ENCODE results near the gene PPIL1. TPM values are rescaled to one million over a fixed set of nuclear protein-coding genes. Genes with fewer than 3 reads are reported as not detected.

PPIL1 gene
- total and polyA plus RNA-seq, 2 experiments from 2014 or later = 51.7 to 53.0 TPM

GRCh38 chr6:36888654-36889481 is 14.3 kb upstream of the PPIL1 start:
- H3K4me1 ChIP-seq (ENCODE audit: insufficient read depth) = peaks cover 7% of the 10 kb centered on the region
- TF ChIP-seq CTCF (IDR thresholded peaks at IDR 0.05; ENCODE audit: poor library complexity) (no peak), EZH2 (IDR thresholded peaks at IDR 0.05; ENCODE audit: borderline replicate concordance) (no peak), EZH2phosphoT487 (IDR thresholded peaks at IDR 0.05; ENCODE audit: low read depth, severe bottlenecking, unreplicated experiment) (no peak)

GRCh38 chr6:36888115-36888643 is 13.6 kb upstream of the PPIL1 start:
- no peak overlapping the region for H3K27ac ChIP-seq
- no peaks in the 10 kb centered on the region for H3K27me3 ChIP-seq
- H3K9me2 ChIP-seq (replicated peaks; ENCODE audit: insufficient read depth) = no peaks in the 10 kb centered on the region
- H3K4me1 ChIP-seq (ENCODE audit: insufficient read depth) = peaks cover 7% of the 10 kb centered on the region
- H4K20me1 ChIP-seq (ENCODE audit: insufficient read depth, poor library complexity, severe bottlenecking) = no peaks in the 10 kb centered on the region
- no peak overlapping the region for H3K4me3 ChIP-seq
- no peaks in the 10 kb centered on the region for H3K36me3 ChIP-seq (replicated peaks; ENCODE audit: insufficient read depth, low read depth)
- H3K79me2 ChIP-seq = peaks cover 58% of the 10 kb centered on the region
- no peaks in the 10 kb centered on the region for H3K9me3 ChIP-seq (ENCODE audit: low read depth)
- TF ChIP-seq EZH2phosphoT487 (IDR thresholded peaks at IDR 0.05; ENCODE audit: low read depth, severe bottlenecking, unreplicated experiment) = no peak
- no peak for TF ChIP-seq EZH2 (IDR thresholded peaks at IDR 0.05; ENCODE audit: borderline replicate concordance)
- no peak for TF ChIP-seq CTCF (IDR thresholded peaks at IDR 0.05; ENCODE audit: poor library complexity)
- no peak overlapping the region for H3K4me2 ChIP-seq
- 96% methylated on average over 7 of the region's 7 CpGs for WGBS (ENCODE audit: low lambda C conversion rate, missing lambda C conversion rate)
- no peak for DNase-seq (ENCODE audit: low spot score)
- H2AFZ ChIP-seq = no peak overlapping the region

More at GRCh38 chr6:36888654-36889481, 14.3 kb upstream of the PPIL1 start:
- no peak overlapping the region for H3K4me3 ChIP-seq
- peaks cover 64% of the 10 kb centered on the region for H3K79me2 ChIP-seq
- H4K20me1 ChIP-seq (ENCODE audit: insufficient read depth, poor library complexity, severe bottlenecking) = no peaks in the 10 kb centered on the region
- no peak for DNase-seq (ENCODE audit: low spot score)
- H3K36me3 ChIP-seq (replicated peaks; ENCODE audit: insufficient read depth, low read depth) = no peaks in the 10 kb centered on the region
- H3K4me2 ChIP-seq = no peak overlapping the region
- H3K9me3 ChIP-seq (ENCODE audit: low read depth) = no peaks in the 10 kb centered on the region
- no peak overlapping the region for H2AFZ ChIP-seq
- whole genome bisulfite sequencing (ENCODE audit: low lambda C conversion rate, missing lambda C conversion rate) = 55% methylated on average over 6 of the region's 6 CpGs
- H3K27ac ChIP-seq = no peak overlapping the region
- no peaks in the 10 kb centered on the region for H3K27me3 ChIP-seq
- no peaks in the 10 kb centered on the region for H3K9me2 ChIP-seq (replicated peaks; ENCODE audit: insufficient read depth)

DNA sequence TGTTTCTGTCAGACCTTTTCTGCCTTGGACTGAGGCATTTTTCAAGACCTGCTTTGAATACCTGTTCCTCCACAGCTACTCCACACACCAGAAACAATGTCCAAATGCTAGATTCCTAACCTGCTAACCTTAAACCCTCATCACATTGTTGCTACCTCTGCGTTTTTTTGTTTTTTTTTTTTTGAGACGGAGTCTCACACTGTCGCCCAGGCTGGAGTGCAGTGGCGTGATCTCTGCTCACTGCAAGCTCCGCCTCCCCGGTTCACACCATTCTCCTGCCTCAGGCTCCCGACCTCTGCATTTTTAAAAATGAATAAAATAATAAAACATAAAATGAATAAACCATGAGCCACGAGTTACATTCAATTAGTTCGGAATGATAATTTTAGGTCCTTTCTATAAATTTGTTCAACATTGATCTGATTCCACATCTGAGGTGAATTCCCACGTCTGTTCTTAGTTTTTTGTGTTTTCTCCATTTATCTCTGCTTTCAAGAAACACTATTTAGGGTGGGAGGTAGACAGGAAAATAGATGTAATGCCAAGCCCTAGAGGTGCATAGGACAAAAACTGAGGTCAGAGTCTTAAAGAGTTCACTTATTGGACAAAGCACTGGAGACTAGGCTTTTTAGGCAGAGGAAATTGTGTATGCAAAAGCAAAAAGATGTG is 12.5 kb upstream of the PPIL1 start:
- peaks cover 7% of the 10 kb centered on the region for H3K4me1 ChIP-seq (ENCODE audit: insufficient read depth)
- H2AFZ ChIP-seq = no peak overlapping the region
- no peaks in the 10 kb centered on the region for H3K27me3 ChIP-seq
- H3K27ac ChIP-seq = no peak overlapping the region
- H3K36me3 ChIP-seq (replicated peaks; ENCODE audit: insufficient read depth, low read depth) = no peaks in the 10 kb centered on the region
- H4K20me1 ChIP-seq (ENCODE audit: insufficient read depth, poor library complexity, severe bottlenecking) = no peaks in the 10 kb centered on the region
- no peaks in the 10 kb centered on the region for H3K9me3 ChIP-seq (ENCODE audit: low read depth)
- peak overlapping the region; percentile 78 for H3K4me2 ChIP-seq
- H3K4me3 ChIP-seq = peak overlapping the region; percentile 41
- peaks cover 53% of the 10 kb centered on the region for H3K79me2 ChIP-seq
- DNase-seq (ENCODE audit: low spot score) = no peak
- 80% methylated on average over 10 of the region's 10 CpGs for WGBS (ENCODE audit: low lambda C conversion rate, missing lambda C conversion rate)
- H3K9me2 ChIP-seq (replicated peaks; ENCODE audit: insufficient read depth) = no peaks in the 10 kb centered on the region
- no peak for TF ChIP-seq EZH2 (IDR thresholded peaks at IDR 0.05; ENCODE audit: borderline replicate concordance)
- no peak for TF ChIP-seq EZH2phosphoT487 (IDR thresholded peaks at IDR 0.05; ENCODE audit: low read depth, severe bottlenecking, unreplicated experiment)
- no peak for TF ChIP-seq CTCF (IDR thresholded peaks at IDR 0.05; ENCODE audit: poor library complexity)

Measured in hepatocyte (in vitro differentiated cells).